ENCODE results near the gene GADD45B. TPM values are rescaled to one million over a fixed set of nuclear protein-coding genes. Genes with fewer than 3 reads are reported as not detected.

GADD45B gene
- total RNA-seq, 1 experiment from 2014 or later = 56.2 TPM

DNA sequence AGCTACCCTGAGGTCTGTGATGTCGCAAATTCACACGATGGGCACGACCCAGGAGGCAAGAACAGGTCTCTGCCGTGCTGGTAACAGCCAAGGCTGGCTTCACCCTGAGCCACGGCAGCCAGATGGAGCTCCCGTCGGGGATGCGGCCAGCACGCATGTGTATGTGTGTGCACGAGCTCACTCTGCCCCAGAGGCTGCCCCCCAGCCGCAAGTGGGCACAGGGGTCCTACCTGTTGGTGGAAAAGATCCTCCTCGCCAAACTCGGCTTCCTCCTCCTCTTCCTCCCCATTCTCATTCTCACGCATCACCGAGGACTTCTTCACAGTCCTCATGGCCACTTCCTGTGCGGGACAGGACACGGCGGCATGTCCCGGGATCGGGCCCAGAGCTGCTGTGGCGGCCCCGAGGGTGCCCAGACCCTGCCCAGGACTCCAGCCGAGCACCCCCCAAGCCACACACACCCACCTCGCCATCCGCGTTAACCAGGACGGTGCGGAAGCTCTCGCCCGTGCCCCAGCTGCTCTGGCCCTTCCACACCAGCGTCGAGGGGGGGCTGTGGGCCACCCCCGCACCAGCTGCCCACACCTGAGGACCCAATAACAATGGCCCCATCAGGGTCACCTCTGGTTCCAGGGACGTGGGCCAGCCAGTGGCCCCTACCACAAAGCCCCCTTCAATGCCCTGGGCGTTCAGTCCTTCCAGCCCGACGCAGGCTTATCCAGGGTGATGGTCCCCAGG is 44.4 kb upstream of the GADD45B start:
- CTCF ChIA-PET = no interaction called here
- Histone ChIP-seq H3K4me3 (ENCODE audit: low read depth in 2 of 2, low read length in 2 of 2) (no peak overlapping the region), H3K36me3 (ENCODE audit: control insufficient read depth, insufficient read depth, low read length) (no peaks in the 10 kb centered on the region; the same call in 1 of the 2 replicates), H3K27ac (ENCODE audit: low read length) (no peak overlapping the region), H3K9me3 (ENCODE audit: control insufficient read depth, insufficient read depth, low read depth, low read length) (no peaks in the 10 kb centered on the region), H3K27me3 (ENCODE audit: control insufficient read depth, insufficient read depth, low read length) (no peaks in the 10 kb centered on the region), H3K4me1 (ENCODE audit: control insufficient read depth, insufficient read depth, low read length) (peaks cover 5% of the 10 kb centered on the region; the same call in 1 of the 2 replicates)
- intact Hi-C loops (cut with micrococcal nuclease; ENCODE audit: unreplicated experiment) (no loop called here), in situ Hi-C loops (cut with HindIII; ENCODE audit: low pct_unique_long_range_greater_than_20kb, low sequenced_read_pairs) (no loop called here)
- no TSS peak for BruUV-seq (replicated peaks)
- DNase-seq (ENCODE audit: low read depth, low spot score) (no peak), ATAC-seq (no peak)
- POLR2A ChIA-PET = no interaction called here
- TF ChIP-seq, protein P1, sequence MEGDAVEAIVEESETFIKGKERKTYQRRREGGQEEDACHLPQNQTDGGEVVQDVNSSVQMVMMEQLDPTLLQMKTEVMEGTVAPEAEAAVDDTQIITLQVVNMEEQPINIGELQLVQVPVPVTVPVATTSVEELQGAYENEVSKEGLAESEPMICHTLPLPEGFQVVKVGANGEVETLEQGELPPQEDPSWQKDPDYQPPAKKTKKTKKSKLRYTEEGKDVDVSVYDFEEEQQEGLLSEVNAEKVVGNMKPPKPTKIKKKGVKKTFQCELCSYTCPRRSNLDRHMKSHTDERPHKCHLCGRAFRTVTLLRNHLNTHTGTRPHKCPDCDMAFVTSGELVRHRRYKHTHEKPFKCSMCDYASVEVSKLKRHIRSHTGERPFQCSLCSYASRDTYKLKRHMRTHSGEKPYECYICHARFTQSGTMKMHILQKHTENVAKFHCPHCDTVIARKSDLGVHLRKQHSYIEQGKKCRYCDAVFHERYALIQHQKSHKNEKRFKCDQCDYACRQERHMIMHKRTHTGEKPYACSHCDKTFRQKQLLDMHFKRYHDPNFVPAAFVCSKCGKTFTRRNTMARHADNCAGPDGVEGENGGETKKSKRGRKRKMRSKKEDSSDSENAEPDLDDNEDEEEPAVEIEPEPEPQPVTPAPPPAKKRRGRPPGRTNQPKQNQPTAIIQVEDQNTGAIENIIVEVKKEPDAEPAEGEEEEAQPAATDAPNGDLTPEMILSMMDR (IDR thresholded peaks at IDR 0.05) = no peak

DNA sequence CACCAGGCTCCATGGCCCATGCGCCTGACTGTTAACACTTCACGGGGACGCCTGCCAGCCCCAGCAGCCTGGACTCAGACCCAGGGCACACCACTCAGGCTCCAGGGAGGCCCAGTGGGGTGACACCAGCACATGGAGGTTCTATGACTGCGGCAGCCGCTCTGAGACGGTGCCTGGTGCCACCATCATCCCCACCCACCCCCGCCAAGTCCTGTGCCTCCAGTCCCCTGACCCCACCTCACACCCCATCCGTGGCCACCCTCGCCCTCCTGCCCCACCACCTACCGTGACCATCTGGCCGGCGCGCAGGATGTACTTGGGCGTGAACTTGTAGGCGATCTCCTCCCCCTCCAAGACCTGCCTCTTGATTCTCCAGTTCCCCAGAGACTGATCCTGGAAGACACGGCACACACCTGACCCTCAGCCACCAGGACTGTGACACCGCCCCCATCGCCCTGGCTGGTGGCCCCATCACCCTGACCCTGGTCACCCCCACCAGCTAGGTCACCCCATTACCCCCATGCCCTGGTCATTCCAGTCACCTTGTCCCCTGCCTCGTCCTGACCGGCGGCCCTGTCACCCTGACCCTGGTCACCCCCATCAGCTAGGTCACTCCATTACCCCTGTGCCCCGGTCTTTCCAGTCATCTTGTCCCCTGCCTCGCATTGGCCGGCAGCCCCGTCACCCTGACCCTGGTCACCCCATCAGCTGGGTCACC is 43.6 kb upstream of the GADD45B start:
- no peaks in the 10 kb centered on the region for H3K27me3 ChIP-seq (ENCODE audit: control insufficient read depth, insufficient read depth, low read length)
- ATAC-seq = no peak
- no TSS peak for BruUV-seq (replicated peaks)
- DNase-seq (ENCODE audit: low read depth, low spot score) = no peak
- no peaks in the 10 kb centered on the region; the same call in 1 of the 2 replicates for H3K36me3 ChIP-seq (ENCODE audit: control insufficient read depth, insufficient read depth, low read length)
- H3K4me1 ChIP-seq (ENCODE audit: control insufficient read depth, insufficient read depth, low read length) = peaks cover 5% of the 10 kb centered on the region; the same call in 1 of the 2 replicates
- no peak overlapping the region for H3K4me3 ChIP-seq (ENCODE audit: low read depth in 2 of 2, low read length in 2 of 2)
- intact Hi-C loops (cut with micrococcal nuclease; ENCODE audit: unreplicated experiment) (no loop called here), in situ Hi-C loops (cut with HindIII; ENCODE audit: low pct_unique_long_range_greater_than_20kb, low sequenced_read_pairs) (no loop called here)
- ChIA-PET CTCF (no interaction called here), POLR2A (no interaction called here)
- TF ChIP-seq, protein P2, sequence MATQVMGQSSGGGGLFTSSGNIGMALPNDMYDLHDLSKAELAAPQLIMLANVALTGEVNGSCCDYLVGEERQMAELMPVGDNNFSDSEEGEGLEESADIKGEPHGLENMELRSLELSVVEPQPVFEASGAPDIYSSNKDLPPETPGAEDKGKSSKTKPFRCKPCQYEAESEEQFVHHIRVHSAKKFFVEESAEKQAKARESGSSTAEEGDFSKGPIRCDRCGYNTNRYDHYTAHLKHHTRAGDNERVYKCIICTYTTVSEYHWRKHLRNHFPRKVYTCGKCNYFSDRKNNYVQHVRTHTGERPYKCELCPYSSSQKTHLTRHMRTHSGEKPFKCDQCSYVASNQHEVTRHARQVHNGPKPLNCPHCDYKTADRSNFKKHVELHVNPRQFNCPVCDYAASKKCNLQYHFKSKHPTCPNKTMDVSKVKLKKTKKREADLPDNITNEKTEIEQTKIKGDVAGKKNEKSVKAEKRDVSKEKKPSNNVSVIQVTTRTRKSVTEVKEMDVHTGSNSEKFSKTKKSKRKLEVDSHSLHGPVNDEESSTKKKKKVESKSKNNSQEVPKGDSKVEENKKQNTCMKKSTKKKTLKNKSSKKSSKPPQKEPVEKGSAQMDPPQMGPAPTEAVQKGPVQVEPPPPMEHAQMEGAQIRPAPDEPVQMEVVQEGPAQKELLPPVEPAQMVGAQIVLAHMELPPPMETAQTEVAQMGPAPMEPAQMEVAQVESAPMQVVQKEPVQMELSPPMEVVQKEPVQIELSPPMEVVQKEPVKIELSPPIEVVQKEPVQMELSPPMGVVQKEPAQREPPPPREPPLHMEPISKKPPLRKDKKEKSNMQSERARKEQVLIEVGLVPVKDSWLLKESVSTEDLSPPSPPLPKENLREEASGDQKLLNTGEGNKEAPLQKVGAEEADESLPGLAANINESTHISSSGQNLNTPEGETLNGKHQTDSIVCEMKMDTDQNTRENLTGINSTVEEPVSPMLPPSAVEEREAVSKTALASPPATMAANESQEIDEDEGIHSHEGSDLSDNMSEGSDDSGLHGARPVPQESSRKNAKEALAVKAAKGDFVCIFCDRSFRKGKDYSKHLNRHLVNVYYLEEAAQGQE (IDR thresholded peaks at IDR 0.05; ENCODE audit: insufficient read depth in 1 of 2, low read depth in 2 of 2, low read length in 1 of 2) = no peak
- TF ChIP-seq TCF7L2 (IDR thresholded peaks at IDR 0.05; ENCODE audit: low read depth, low read length) = no peak
- TF ChIP-seq POLR2AphosphoS5 (IDR thresholded peaks at IDR 0.05; ENCODE audit: low read depth, low read length) = no peak
- TF ChIP-seq, protein P1 (IDR thresholded peaks at IDR 0.05) = no peak
- no peak for TF ChIP-seq SIN3A (IDR thresholded peaks at IDR 0.05; ENCODE audit: borderline replicate concordance, insufficient read depth, low read depth, low read length)
- no peak overlapping the region for H3K27ac ChIP-seq (ENCODE audit: low read length)
- H3K9me3 ChIP-seq (ENCODE audit: control insufficient read depth, insufficient read depth, low read depth, low read length) = no peaks in the 10 kb centered on the region

Measured in Panc1 (cell line).